ENCODE measurements around the gene TPRKB.

The TPRKB gene

GRCh38 chr2:73749314-73749713 is 12.2 kb upstream of the TPRKB start:
- no peak overlapping the region for H3K27ac ChIP-seq
- H3K4me3 ChIP-seq (ENCODE audit: low read depth, low read length), result no peak overlapping the region
- H3K27me3 ChIP-seq (ENCODE audit: control insufficient read depth, insufficient read depth, low read length), result no peaks in the 10 kb centered on the region
- H3K9me3 ChIP-seq (ENCODE audit: control insufficient read depth, low read length), result no peaks in the 10 kb centered on the region
- no peak overlapping the region for H3K4me2 ChIP-seq (ENCODE audit: low read length)
- TF ChIP-seq CTCF (IDR thresholded peaks at IDR 0.05), result no peak
- no peak overlapping the region for H2AFZ ChIP-seq
- H3K4me1 ChIP-seq, result no peaks in the 10 kb centered on the region
- H3K36me3 ChIP-seq (ENCODE audit: control insufficient read depth, insufficient read depth, low read length), result no peaks in the 10 kb centered on the region
- no peaks in the 10 kb centered on the region for H3K79me2 ChIP-seq
- H3K9ac ChIP-seq, result no peak overlapping the region

- Histone ChIP-seq H2AFZ (no peak overlapping the region), H3K9ac (no peak overlapping the region), H3K27me3 (ENCODE audit: control insufficient read depth, insufficient read depth, low read length) (no peaks in the 10 kb centered on the region), H3K9me3 (ENCODE audit: control insufficient read depth, low read length) (no peaks in the 10 kb centered on the region), H3K79me2 (no peaks in the 10 kb centered on the region), H3K36me3 (ENCODE audit: control insufficient read depth, insufficient read depth, low read length) (no peaks in the 10 kb centered on the region), H3K27ac (no peak overlapping the region), H3K4me3 (ENCODE audit: low read depth, low read length) (no peak overlapping the region), H3K4me2 (ENCODE audit: low read length) (no peak overlapping the region), H3K4me1 (no peaks in the 10 kb centered on the region)
- no peak for TF ChIP-seq CTCF (IDR thresholded peaks at IDR 0.05)
Measured at GRCh38 chr2:73746877-73747208, 9.7 kb upstream of the TPRKB start.

- Histone ChIP-seq H3K36me3 (ENCODE audit: control insufficient read depth, insufficient read depth, low read length) (no peaks in the 10 kb centered on the region), H3K9ac (no peak overlapping the region), H3K79me2 (no peaks in the 10 kb centered on the region), H3K27me3 (ENCODE audit: control insufficient read depth, insufficient read depth, low read length) (no peaks in the 10 kb centered on the region), H3K4me3 (ENCODE audit: low read depth, low read length) (no peak overlapping the region), H3K4me2 (ENCODE audit: low read length) (no peak overlapping the region), H3K27ac (no peak overlapping the region), H3K9me3 (ENCODE audit: control insufficient read depth, low read length) (no peaks in the 10 kb centered on the region), H3K4me1 (no peaks in the 10 kb centered on the region), H2AFZ (no peak overlapping the region)
- no peak for TF ChIP-seq CTCF (IDR thresholded peaks at IDR 0.05)
Measured at GRCh38 chr2:73746015-73746876, 9.1 kb upstream of the TPRKB start.

- no peaks in the 10 kb centered on the region for H3K27me3 ChIP-seq (ENCODE audit: control insufficient read depth, insufficient read depth, low read length)
- no peaks in the 10 kb centered on the region for H3K4me1 ChIP-seq
- no peak overlapping the region for H3K9ac ChIP-seq
- TF ChIP-seq CTCF (IDR thresholded peaks at IDR 0.05), result no peak
- no peak overlapping the region for H3K4me3 ChIP-seq (ENCODE audit: low read depth, low read length)
- no peaks in the 10 kb centered on the region for H3K36me3 ChIP-seq (ENCODE audit: control insufficient read depth, insufficient read depth, low read length)
- no peaks in the 10 kb centered on the region for H3K79me2 ChIP-seq
- no peak overlapping the region for H3K27ac ChIP-seq
- no peaks in the 10 kb centered on the region for H3K9me3 ChIP-seq (ENCODE audit: control insufficient read depth, low read length)
- H2AFZ ChIP-seq, result no peak overlapping the region
- H3K4me2 ChIP-seq (ENCODE audit: low read length), result no peak overlapping the region
Measured at GRCh38 chr2:73740767-73741166, 3.6 kb upstream of the TPRKB start.

GRCh38 chr2:73739101-73739500 is 2.0 kb upstream of the TPRKB start:
- Histone ChIP-seq H3K79me2 (no peaks in the 10 kb centered on the region), H3K4me2 (ENCODE audit: low read length) (no peak overlapping the region), H3K27ac (no peak overlapping the region), H3K4me1 (no peaks in the 10 kb centered on the region), H3K4me3 (ENCODE audit: low read depth, low read length) (no peak overlapping the region), H3K9ac (no peak overlapping the region), H3K36me3 (ENCODE audit: control insufficient read depth, insufficient read depth, low read length) (no peaks in the 10 kb centered on the region), H2AFZ (no peak overlapping the region), H3K9me3 (ENCODE audit: control insufficient read depth, low read length) (no peaks in the 10 kb centered on the region), H3K27me3 (ENCODE audit: control insufficient read depth, insufficient read depth, low read length) (no peaks in the 10 kb centered on the region)
- no peak for TF ChIP-seq CTCF (IDR thresholded peaks at IDR 0.05)
